ES-I3 (cell line): ENCODE measurements around the gene IGLL5.

Source experiments
- H3K36me3 ChIP-seq: 2 replicates; pipeline ENCODE4 v1.6.1; 2013; ENCODE audit warnings: mild to moderate bottlenecking, low read length, control low read depth, moderate library complexity; ENCODE audit not compliant: insufficient read depth
- H3K4me1 ChIP-seq: 2 replicates; pipeline ENCODE4 v1.6.1; 2013; ENCODE audit warnings: mild to moderate bottlenecking, control low read depth, low read length; ENCODE audit not compliant: insufficient read depth
- H3K9ac ChIP-seq: 2 replicates; pipeline ENCODE4 v1.6.1; 2013; ENCODE audit warnings: low read depth, mild to moderate bottlenecking, low read length, moderate library complexity
- H3K9me3 ChIP-seq: 2 replicates; pipeline ENCODE4 v1.6.1; 2013; ENCODE audit warnings: mild to moderate bottlenecking, low read length, moderate library complexity; ENCODE audit not compliant: control insufficient read depth, insufficient read depth

IGLL5 gene

GRCh38 chr22:22855085-22855484, 32.5 kb upstream of the IGLL5 start:
- Histone ChIP-seq H3K9ac (no peak overlapping the region), H3K36me3 (no peaks in the 10 kb centered on the region), H3K9me3 (no peaks in the 10 kb centered on the region), H3K4me1 (no peaks in the 10 kb centered on the region)

- Histone ChIP-seq H3K36me3 (no peaks in the 10 kb centered on the region), H3K9me3 (no peaks in the 10 kb centered on the region), H3K9ac (no peak overlapping the region), H3K4me1 (no peaks in the 10 kb centered on the region)
Observed at GRCh38 chr22:22855617-22856308, 31.9 kb upstream of the IGLL5 start.

- Histone ChIP-seq H3K9me3 (no peaks in the 10 kb centered on the region), H3K9ac (no peak overlapping the region), H3K36me3 (no peaks in the 10 kb centered on the region), H3K4me1 (no peaks in the 10 kb centered on the region)
Observed at GRCh38 chr22:22856364-22856763, 31.3 kb upstream of the IGLL5 start.

GRCh38 chr22:22856885-22857606, 30.6 kb upstream of the IGLL5 start:
- H3K9ac ChIP-seq = no peak overlapping the region
- no peaks in the 10 kb centered on the region for H3K4me1 ChIP-seq
- no peaks in the 10 kb centered on the region for H3K36me3 ChIP-seq
- H3K9me3 ChIP-seq = no peaks in the 10 kb centered on the region

- H3K4me1 ChIP-seq = no peaks in the 10 kb centered on the region
Observed at GRCh38 chr22:22857607-22858558, 29.7 kb upstream of the IGLL5 start.

GRCh38 chr22:22858559-22858937, 29.1 kb upstream of the IGLL5 start:
- Histone ChIP-seq H3K9ac (no peak overlapping the region), H3K36me3 (no peaks in the 10 kb centered on the region), H3K9me3 (no peaks in the 10 kb centered on the region), H3K4me1 (no peaks in the 10 kb centered on the region)

More at GRCh38 chr22:22857607-22858558, 29.7 kb upstream of the IGLL5 start:
- Histone ChIP-seq H3K9me3 (no peaks in the 10 kb centered on the region), H3K36me3 (no peaks in the 10 kb centered on the region), H3K9ac (no peak overlapping the region)

- Histone ChIP-seq H3K9me3 (no peaks in the 10 kb centered on the region), H3K4me1 (no peaks in the 10 kb centered on the region), H3K36me3 (no peaks in the 10 kb centered on the region), H3K9ac (no peak overlapping the region)
Observed at GRCh38 chr22:22863001-22863400, 24.6 kb upstream of the IGLL5 start.

- no peaks in the 10 kb centered on the region for H3K4me1 ChIP-seq
- no peak overlapping the region for H3K9ac ChIP-seq
- H3K36me3 ChIP-seq = no peaks in the 10 kb centered on the region
- no peaks in the 10 kb centered on the region for H3K9me3 ChIP-seq
Observed at GRCh38 chr22:22865311-22866072, 22.1 kb upstream of the IGLL5 start.

GRCh38 chr22:22866381-22867111, 21.1 kb upstream of the IGLL5 start:
- H3K9me3 ChIP-seq = no peaks in the 10 kb centered on the region
- no peaks in the 10 kb centered on the region for H3K36me3 ChIP-seq
- no peaks in the 10 kb centered on the region for H3K4me1 ChIP-seq
- no peak overlapping the region for H3K9ac ChIP-seq

GRCh38 chr22:22867996-22868715, 19.5 kb upstream of the IGLL5 start:
- H3K9me3 ChIP-seq = no peaks in the 10 kb centered on the region
- H3K9ac ChIP-seq = no peak overlapping the region
- no peaks in the 10 kb centered on the region for H3K36me3 ChIP-seq
- no peaks in the 10 kb centered on the region for H3K4me1 ChIP-seq

- no peak overlapping the region for H3K9ac ChIP-seq
- no peaks in the 10 kb centered on the region for H3K36me3 ChIP-seq
- H3K4me1 ChIP-seq = no peaks in the 10 kb centered on the region
- no peaks in the 10 kb centered on the region for H3K9me3 ChIP-seq
Observed at GRCh38 chr22:22870577-22871404, 16.8 kb upstream of the IGLL5 start.

GRCh38 chr22:22871536-22872278, 15.9 kb upstream of the IGLL5 start:
- no peak overlapping the region for H3K9ac ChIP-seq
- no peaks in the 10 kb centered on the region for H3K4me1 ChIP-seq
- H3K36me3 ChIP-seq = no peaks in the 10 kb centered on the region
- H3K9me3 ChIP-seq = no peaks in the 10 kb centered on the region
